ENCODE data around the gene ERBB3.

ERBB3 gene

DNA sequence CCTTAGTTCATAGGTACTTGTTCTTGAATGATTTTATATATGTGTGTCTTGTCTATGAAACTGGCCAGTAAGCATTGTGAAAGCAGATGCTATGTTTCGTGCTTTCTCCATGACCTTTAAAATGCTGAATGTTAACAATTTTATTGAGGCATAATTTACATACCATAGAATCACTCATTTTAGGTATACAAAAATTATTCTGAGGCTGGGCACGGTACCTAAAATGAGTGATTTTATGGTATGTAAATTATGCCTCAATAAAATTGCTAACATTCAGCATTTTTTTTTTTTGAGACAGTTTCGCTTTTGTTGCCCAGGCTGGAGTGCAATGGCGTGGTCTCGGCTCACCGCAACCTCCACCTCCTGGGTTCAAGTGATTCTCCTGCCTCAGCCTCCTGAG lies 54.9 kb downstream of the ERBB3 start:
- DNase-seq (ENCODE audit: low read depth) = no peak

DNA sequence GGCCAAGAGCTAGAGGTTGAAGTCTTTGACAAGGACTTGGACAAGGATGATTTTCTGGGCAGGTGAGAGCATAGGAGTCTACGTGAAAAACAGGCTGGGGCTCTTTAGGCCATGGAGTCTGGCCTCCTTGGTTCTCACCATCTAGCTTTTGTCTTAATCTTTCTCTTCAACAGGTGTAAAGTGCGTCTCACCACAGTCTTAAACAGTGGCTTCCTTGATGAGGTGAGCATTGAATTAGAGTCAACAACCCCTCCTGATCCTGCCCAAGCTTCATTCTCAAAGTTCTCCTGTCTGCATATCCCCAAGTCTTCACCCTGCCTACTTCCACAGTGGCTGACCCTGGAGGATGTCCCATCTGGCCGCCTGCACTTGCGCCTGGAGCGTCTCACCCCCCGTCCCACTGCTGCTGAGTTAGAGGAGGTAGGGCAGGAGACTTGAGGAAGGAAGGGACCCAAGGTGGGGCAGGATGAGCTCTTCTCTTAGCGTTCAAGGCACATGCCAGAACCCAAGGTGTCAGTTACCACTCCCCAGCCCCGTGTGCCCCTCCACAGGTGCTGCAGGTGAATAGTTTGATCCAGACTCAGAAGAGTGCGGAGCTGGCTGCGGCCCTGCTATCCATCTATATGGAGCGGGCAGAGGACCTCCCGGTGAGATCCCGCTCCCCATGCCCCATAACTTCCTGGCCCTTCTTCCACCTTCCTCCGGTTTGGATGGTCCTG lies 58.0 kb downstream of the ERBB3 start:
- no peak for DNase-seq (ENCODE audit: low read depth)

DNA sequence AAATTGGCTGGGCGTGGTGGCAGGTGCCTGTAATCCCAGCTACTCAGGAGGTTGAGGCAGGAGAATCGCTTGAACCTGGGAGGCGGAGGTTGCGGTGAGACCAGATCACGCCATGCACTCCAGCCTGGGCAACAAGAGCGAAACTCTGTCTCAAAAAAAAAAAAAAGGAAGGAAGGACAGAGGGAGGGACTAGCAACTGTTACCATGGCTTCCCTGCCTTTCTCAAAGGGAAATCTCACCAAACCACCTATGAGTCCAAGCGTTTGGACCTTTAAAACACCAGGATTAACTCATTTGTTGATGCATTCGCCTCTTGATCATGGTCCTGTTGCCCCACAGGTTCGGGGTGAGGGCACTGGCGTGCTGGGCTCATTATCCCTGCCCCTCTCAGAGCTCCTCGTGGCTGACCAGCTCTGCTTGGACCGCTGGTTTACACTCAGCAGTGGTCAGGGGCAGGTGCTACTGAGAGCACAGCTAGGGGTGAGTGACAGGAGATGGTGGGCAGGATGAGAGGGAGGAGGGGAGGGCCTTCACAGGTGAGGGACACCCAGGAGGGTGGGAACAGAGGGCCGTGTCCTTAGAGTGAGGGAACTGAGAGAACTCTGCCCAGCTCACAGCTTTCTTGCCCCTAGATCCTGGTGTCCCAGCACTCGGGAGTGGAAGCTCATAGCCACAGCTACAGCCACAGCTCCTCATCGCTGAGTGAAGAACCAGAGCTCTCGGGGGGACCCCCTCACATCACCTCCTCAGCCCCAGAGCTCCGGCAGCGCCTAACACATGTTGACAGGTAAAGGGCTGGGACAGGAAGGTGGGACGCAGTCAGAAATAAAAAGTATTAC lies 62.2 kb downstream of the ERBB3 start:
- no peak for DNase-seq (ENCODE audit: low read depth)

DNA sequence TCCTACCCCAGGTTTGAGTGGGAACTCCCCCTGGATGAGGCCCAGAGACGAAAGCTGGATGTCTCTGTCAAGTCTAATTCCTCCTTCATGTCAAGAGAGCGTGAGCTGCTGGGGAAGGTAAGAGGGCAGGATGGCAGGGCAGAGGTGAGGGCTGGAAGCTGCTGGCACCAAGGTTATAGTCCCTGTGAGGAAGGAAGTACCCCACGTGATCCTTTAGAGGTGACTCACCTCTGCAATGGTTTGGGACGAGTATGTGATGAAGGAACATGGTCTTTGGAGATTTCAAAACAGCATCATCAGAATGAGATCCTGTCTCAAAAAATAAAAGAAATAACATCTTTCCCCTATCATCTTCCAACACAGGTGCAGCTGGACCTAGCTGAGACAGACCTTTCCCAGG lies 63.3 kb downstream of the ERBB3 start:
- DNase-seq (ENCODE audit: low read depth) = no peak

DNA sequence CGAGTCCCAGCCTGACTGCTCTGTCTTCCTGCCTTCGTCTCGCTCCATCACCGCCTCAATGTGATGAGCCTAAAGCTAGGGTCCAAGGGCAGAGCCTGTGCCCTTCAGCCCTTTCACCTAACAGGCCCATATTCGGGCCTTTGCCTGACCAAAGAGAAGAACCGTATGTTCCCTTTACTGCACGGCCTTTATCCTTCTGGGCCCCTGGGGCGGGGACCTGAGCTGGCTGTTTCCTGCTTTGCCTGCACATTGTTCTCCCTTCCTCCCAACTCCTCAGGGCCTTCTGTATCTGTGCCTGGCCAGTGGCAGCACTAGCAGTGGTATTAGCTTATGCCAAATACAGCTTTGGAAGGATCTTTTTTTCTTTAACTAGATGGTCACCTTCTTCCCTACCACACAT lies 63.9 kb downstream of the ERBB3 start:
- no peak for DNase-seq (ENCODE audit: low read depth)

DNA sequence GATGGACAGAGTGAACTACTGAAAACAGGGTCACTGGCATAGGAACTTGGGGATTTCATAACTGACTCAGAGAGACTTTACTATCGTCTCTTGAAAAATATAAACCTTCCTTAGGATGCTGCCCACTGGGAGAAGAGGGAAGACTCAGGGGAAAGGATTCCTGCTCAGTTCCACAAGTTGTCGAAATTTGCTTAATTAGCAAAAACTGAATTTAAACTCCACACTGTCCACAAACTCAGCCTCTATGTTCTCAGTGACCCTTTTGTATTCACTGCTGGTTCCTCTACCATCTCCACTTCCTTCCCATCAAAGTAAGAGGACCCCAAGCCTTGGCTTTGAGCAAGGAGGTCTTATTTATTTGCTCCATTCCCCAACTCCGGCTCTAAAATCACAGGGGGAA lies 65.3 kb downstream of the ERBB3 start:
- no peak for DNase-seq (ENCODE audit: low read depth)

DNA sequence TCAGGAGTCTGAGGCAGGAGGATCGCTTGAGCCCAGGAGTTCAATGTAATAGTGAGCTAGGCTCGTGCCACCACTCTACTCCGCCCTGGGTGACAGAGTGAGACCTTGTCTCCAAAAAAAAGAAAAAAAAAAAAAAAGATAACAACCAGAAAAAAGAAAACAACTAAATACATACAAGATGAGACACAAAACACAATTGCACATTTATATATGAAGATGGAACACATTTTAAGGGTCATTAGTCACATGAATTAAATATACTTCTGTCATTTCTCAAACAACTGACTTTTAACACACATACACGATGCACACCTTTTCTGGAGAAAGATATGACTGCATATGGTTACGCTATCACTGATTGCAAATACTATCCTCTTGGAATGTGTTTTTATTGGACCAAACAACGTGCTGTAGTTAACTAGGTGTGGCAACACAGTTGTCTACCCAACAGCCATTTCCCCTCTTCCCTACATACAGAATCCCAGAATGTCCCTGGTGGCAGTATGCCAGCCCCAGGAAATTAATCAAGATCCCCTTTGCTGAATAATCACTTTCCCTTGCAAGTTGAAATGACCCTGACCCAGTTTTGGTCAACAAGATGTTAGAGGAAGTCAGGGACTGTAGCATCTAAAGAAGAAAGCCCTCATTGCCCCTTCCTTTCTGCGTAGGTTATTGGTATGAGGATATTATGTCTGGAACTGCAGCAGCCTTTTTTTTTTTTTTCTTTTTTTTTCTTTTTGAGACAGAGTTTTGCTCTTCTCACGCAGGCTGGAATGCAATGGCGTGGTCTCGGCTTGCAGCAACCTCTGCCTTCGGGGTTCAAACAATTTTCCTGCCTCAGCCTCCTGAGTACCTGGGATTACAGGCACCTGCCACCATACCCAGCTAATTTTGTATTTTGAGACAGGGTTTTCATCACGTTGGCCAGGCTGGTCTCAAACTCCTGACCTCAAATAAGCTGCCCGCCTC lies 66.8 kb downstream of the ERBB3 start:
- no peak for DNase-seq (ENCODE audit: low read depth)

DNA sequence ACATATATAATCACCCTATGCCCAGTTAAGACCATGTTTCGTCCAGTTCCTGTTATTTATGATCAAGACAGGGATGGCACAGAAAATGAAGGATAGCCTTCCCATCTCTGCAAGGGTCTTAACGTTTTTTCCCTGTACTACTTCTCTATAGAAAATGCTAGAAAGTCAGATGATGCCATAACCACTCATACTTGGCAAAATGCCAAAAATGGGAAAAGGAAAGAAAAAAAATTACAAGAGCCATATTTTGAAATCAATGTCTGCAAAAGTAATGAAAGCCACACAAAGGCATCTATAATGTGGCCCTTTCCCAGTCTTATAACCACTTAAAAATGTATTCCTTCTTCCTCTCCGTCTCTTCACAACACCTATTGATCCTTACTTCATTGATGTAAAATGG lies 70.6 kb downstream of the ERBB3 start:
- DNase-seq (ENCODE audit: low read depth) = no peak

DNA sequence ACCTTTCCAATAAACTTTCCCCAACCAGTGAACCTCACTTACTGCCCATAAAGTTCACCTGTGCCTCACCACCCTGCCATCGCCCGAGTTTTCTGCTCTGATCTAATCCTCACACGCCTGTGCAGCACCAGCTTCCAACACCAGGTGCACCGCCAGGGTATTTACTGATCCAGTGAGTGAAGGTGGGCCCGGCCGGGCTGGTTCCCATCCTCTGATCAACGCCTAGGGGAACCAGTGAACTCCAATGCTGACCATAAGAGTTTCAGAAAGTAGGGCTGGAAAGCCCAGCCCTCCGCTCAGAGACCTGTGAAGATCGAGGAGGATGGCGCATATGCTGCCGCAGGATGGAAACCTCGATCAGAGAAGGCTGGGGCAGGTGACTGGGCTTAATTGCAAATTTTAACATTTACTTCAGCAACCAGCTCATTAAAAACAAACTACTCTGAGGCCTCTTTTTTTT lies 71.7 kb downstream of the ERBB3 start:
- peak; percentile 46 for DNase-seq (ENCODE audit: low read depth)

DNA sequence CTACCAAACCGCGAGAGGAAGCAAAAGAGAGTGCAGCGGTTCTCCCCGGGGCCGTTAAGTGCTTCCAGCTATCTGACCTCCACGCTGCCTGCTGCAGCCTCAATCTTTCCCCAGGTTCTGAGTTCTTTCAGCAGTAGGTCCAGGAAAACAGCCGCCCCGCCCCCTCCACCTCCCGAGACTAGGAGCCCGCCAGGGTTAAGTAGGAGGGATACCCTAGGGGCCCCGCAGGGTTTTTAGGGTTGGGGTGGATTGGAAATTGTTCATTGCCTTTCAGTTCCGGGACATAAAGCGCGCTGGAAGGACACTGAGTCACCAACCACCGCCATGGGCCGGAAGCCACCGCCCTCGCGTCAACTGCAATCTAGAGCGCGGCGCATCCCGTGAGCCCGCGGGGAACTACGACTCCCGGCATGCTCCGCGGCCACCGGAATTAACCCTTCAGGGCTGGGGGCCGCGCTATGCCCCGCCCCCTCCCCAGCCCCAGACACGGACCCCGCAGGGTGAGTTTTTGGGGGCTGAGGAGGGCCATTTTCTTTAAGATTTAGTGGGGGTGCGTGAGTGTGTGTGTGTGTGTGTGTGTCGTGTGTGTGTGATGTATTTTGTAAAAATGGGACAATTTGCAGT lies 72.3 kb downstream of the ERBB3 start, which contains the start of gene MYL6B:
Gene MYL6B (plus strand): TSS at position 456 of the 624 bp plus-strand sequence. CDS start 1,332 bp downstream, outside the sequence.
- peak; percentile 88 for DNase-seq (ENCODE audit: low read depth)
